Measurements from ENCODE around the gene GHSR.

DNA sequence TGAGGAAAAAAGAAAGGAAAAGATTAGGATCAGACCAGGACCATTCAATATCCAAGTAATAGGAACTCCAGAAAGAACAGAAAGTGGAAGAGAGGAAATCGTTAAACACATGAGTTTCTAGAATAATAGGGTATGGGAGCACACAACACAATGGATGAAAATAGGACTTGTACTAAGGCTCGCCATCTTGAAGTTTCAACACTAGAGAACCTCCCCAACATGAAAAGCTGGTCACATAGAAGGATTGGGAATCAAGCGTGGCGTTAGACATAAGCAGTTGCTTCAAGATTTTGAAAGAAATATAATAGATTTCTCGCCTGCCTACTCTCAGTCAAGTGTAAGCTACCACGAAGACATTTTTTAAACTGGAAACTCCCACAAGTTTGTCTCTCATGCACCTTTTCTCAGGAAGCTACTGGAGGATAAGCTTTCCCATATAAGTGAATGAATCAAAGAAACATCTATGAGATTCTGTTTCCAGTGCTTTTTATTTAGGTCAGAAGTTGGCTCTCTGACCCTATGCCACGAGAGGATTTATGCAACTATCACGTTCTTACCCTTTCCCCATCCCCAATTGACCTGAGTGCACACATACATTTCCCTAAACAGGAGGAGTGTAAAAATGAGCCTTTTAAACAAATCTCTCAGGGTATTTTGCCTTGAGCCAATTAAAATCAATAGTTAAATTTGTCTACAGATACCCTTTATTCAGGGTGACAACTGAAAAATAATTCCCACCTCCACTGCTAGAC, 45.2 kb downstream of the GHSR start:
- TF ChIP-seq POLR2A (IDR thresholded peaks at IDR 0.05), result no peak
- TF ChIP-seq, protein P1, sequence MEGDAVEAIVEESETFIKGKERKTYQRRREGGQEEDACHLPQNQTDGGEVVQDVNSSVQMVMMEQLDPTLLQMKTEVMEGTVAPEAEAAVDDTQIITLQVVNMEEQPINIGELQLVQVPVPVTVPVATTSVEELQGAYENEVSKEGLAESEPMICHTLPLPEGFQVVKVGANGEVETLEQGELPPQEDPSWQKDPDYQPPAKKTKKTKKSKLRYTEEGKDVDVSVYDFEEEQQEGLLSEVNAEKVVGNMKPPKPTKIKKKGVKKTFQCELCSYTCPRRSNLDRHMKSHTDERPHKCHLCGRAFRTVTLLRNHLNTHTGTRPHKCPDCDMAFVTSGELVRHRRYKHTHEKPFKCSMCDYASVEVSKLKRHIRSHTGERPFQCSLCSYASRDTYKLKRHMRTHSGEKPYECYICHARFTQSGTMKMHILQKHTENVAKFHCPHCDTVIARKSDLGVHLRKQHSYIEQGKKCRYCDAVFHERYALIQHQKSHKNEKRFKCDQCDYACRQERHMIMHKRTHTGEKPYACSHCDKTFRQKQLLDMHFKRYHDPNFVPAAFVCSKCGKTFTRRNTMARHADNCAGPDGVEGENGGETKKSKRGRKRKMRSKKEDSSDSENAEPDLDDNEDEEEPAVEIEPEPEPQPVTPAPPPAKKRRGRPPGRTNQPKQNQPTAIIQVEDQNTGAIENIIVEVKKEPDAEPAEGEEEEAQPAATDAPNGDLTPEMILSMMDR (IDR thresholded peaks at IDR 0.05), result no peak
- no peak for TF ChIP-seq EP300 (IDR thresholded peaks at IDR 0.05)
- TF ChIP-seq POLR2AphosphoS5 (IDR thresholded peaks at IDR 0.05), result no peak

All from upper lobe of left lung (tissue), 4 donors.